ENCODE data around the gene CDH15.

DNA sequence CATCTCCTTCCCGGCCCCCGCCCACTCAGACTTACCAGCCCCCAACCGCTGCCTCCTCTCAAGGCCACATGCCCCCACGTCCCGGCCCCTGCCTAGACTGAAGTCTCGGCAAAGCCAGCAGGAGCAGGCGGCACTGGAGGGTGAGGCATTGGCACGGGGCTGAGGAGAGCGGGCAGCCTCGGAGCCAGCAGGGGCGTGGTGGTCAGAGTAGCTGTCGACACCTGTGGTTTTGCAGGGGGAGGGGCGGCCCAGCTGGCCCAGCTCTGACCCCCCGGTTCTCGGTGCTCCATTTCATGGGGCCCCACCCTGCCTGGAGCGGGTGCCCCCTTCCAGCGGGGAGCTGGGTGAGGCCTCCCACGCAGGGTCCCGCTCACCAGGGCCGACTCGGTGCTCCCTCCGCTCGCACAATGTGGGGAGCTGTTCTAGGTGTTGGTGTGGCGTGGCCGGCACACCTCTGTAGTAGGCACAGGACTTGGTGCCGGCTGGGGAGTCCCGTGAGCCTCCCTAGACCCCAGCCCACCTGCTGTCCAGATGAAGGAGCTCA lies 4.7 kb downstream of the CDH15 start:
- TF ChIP-seq, protein P1, sequence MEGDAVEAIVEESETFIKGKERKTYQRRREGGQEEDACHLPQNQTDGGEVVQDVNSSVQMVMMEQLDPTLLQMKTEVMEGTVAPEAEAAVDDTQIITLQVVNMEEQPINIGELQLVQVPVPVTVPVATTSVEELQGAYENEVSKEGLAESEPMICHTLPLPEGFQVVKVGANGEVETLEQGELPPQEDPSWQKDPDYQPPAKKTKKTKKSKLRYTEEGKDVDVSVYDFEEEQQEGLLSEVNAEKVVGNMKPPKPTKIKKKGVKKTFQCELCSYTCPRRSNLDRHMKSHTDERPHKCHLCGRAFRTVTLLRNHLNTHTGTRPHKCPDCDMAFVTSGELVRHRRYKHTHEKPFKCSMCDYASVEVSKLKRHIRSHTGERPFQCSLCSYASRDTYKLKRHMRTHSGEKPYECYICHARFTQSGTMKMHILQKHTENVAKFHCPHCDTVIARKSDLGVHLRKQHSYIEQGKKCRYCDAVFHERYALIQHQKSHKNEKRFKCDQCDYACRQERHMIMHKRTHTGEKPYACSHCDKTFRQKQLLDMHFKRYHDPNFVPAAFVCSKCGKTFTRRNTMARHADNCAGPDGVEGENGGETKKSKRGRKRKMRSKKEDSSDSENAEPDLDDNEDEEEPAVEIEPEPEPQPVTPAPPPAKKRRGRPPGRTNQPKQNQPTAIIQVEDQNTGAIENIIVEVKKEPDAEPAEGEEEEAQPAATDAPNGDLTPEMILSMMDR (IDR thresholded peaks at IDR 0.05; ENCODE audit: insufficient read depth, low read length, poor library complexity, severe bottlenecking) = no peak
- no peak for TF ChIP-seq EZH2phosphoT487 (conservative IDR thresholded peaks at IDR 0.05; ENCODE audit: low read length)

Measured in SU-DHL-6 (cell line).